ELR (cell line): Measurements from ENCODE around the gene DENND1C.

Experiments used
- DNase-seq: peaks from one replicate; pipeline ENCODE4 v3.0.0-alpha.2; 2015; ENCODE audit warnings: low read depth

Gene DENND1C

GRCh38 chr19:6424195-6424938 is 57.2 kb downstream of the DENND1C start, which contains the start of gene KHSRP:
Gene KHSRP (minus strand): TSS chr19:6424811. CDS start chr19:6424701, 110 bp downstream.
- peak; percentile 35 for DNase-seq

GRCh38 chr19:6423499-6424194 is 57.9 kb downstream of the DENND1C start:
- DNase-seq: peak; percentile 75

GRCh38 chr19:6421075-6422014 is 60.2 kb downstream of the DENND1C start:
- no peak for DNase-seq

GRCh38 chr19:6418562-6418932 is 63.0 kb downstream of the DENND1C start:
- DNase-seq: no peak

GRCh38 chr19:6417713-6418561 is 63.6 kb downstream of the DENND1C start:
- DNase-seq: peak; percentile 27
